HFF-Myc (cell line): ENCODE results near the gene RBM43.
"Not testable (repeated sequence)": the region's sequence is repeated elsewhere in the genome, so short reads cannot be mapped to it uniquely, and the experiment has no call there.

Source experiments
- DNase-seq: peaks from one replicate; pipeline ENCODE4 v3.0.0-alpha.2; 2011; ENCODE audit warnings: low read depth; ENCODE audit errors: extremely low read depth
- H3K4me3 ChIP-seq: replicated peaks from 2 replicates; pipeline ENCODE4 v1.5.1; 2011; ENCODE audit warnings: low read depth, mild to moderate bottlenecking, control low read depth, low read length
- TF ChIP-seq, protein P1 (sequence below): IDR thresholded peaks from 2 replicates; pipeline ENCODE4 v1.5.1; 2012; ENCODE audit warnings: mild to moderate bottlenecking, low read depth, low read length, control low read depth; ENCODE audit errors: missing control alignments

RBM43 gene

DNA sequence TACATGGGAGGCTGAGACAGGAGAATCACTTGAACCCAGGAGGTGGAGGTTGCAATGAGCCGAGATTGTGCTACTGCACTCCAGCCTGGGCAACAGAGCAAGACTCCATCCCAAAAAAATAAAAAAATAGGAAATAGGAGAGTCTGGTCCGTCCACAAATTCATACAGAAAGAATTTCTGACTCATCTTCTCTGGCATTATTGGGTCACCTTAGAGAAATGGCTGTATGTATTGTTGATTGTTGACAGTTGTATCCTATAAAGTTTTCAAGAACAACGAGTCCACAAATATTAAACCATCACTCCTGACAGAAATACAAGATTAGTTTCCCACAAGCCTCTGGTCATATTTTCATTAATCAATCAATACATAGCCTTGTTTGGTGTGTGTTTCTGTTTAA lies 20.4 kb downstream of the RBM43 start:
- TF ChIP-seq, protein P1, sequence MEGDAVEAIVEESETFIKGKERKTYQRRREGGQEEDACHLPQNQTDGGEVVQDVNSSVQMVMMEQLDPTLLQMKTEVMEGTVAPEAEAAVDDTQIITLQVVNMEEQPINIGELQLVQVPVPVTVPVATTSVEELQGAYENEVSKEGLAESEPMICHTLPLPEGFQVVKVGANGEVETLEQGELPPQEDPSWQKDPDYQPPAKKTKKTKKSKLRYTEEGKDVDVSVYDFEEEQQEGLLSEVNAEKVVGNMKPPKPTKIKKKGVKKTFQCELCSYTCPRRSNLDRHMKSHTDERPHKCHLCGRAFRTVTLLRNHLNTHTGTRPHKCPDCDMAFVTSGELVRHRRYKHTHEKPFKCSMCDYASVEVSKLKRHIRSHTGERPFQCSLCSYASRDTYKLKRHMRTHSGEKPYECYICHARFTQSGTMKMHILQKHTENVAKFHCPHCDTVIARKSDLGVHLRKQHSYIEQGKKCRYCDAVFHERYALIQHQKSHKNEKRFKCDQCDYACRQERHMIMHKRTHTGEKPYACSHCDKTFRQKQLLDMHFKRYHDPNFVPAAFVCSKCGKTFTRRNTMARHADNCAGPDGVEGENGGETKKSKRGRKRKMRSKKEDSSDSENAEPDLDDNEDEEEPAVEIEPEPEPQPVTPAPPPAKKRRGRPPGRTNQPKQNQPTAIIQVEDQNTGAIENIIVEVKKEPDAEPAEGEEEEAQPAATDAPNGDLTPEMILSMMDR, result no peak
- DNase-seq, result no peak
- no peak overlapping the region for H3K4me3 ChIP-seq

DNA sequence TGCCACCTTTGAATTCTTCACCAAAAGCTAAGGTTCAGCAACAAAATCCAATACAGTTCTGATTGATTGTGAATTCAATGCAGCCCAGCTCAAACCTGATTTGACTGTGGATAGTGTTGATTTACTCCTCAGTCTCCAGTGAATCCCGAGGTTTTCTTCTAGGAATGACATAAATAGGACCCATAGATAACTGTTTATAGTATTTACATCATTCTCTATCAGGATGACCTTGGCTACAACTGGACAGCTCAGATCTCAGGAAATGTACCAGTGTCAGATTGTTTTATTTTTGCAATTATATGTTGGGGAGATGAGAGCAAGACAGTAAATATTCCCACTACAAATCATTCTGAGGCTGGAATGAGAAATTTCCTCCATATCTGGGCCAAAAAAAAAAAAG lies 21.2 kb downstream of the RBM43 start:
- TF ChIP-seq, protein P1, result no peak
- no peak overlapping the region for H3K4me3 ChIP-seq
- no peak for DNase-seq

DNA sequence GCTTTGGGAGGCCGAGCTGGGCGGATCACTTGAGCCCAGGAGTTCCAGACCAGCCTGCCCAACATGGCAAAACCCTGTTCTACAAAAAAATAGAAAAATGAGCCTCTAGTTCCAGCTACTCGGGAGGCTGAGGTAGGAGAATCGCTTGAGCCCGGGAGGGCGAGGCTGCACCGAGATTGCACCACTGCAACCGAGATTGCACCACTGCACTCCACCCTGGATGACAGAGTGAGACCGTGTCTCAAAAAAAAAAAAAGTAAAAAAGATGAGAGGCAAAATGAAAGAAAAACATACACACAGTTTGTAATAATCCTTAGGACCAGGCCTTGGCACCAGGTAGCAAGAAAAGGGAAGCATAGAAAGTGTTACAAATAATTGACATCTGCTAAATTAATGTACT lies 22.0 kb downstream of the RBM43 start:
- H3K4me3 ChIP-seq, result no peak overlapping the region
- TF ChIP-seq, protein P1, result no peak
- DNase-seq, result no peak

DNA sequence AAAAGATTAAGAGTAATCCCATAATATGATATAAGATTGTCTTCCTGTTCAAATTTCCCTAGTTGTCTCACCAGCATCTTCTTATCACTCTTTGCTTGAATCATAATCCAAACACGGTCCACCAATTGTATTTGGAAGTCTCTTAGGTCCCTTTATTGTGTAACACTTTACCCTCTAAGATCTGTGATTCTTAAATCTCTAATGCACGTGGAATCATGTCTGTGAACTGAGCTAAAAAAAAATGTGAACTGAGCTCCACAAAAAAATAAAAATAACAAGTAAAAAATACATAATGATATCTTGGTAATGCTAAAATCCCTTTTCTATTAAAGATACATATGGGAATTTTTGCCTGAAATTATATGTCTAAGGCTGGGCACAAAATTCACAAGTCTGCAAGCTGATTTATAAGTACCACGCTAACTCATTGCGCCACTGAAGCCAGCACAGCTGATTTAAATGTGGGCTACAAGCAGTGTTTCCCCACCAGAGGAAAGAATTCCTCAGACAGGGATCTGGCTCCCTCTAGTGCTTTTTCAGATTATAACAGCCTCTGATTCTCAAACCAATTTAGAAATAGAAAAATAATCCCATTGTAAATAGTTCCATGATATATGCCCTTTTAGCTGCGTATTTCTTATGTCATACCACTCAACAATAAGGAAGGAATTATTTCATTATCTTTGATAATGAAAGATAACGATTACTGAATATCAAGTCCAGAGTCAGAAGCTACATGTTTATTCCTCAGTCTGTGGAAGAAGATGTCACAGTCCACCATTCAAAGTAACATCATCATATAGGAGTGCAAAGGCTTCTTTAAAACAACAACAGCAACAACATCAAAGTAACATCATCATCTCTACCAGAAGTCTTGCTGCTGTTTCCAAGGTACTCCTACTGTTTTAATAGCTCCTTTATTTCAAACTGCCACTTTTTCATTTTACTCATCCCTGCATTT lies 22.9 kb downstream of the RBM43 start:
- H3K4me3 ChIP-seq, result no peak overlapping the region
- TF ChIP-seq, protein P1, result peak; percentile 65
- DNase-seq, result no peak

DNA sequence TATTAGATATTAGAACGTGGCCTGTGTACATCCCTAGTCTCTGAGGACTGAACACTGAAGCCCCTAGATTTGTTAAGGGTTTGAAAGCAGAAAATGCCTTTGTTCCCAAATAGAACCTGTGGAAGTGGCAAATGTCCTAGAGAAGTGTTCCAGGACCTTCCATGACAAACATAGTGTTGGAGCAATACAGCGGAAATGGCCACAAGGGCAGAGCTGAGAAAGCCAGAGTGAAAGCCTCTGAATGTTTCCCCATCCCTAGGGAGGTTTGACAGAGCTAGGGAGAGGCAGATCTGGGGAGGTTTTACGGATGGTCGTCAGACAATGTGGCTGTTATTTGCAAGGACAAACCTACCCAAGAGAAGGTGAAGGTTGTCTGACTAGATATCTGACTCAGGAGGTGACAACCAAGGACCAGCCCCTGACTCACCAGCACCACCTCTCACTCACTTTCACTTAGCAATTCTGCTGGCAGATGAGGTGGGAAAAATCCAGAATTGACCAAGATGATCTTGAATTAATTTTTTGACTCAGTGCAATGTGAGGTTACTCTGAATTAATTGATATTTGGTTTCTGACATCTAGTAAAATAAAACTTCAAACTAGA lies 24.1 kb downstream of the RBM43 start:
- H3K4me3 ChIP-seq, result no peak overlapping the region
- DNase-seq, result no peak
- TF ChIP-seq, protein P1, result no peak

DNA sequence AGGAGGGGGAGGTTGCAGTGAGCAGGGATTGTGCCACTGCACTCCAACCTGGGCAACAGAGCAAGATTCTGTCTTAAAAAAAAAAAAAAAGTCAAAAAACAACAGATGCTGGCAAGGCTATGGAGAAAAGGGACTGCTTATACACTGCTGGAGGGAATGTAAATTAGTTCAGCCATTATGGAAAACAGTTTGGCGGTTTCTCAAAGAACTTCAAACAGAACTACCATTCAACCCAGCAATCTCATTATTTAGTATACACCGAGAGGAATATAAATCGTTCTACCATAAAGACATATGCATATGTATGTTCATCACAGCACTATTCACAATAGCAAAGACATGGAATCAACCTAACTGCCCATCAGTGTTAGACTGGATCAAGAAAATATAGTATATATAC lies 27.9 kb downstream of the RBM43 start:
- not testable (repeated sequence) for H3K4me3 ChIP-seq, DNase-seq

DNA sequence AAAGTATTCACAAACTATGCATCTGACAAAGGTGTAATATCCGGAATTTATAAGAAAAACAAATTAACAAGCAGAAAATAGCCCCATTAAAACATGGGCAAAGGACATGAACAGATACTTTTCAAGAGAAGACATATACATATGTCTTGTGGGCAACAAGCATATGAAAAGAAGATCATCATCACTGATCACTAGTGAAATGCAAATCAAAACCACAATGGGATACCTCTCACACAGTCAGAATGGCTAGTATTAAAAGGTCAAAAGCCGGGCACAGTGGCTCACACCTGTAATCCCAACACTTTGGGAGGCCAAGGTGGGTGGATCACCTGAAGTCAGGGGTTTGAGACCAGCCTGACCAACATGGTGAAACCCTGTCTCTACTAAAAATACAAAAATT lies 28.4 kb downstream of the RBM43 start:
- not testable (repeated sequence) for DNase-seq, H3K4me3 ChIP-seq

DNA sequence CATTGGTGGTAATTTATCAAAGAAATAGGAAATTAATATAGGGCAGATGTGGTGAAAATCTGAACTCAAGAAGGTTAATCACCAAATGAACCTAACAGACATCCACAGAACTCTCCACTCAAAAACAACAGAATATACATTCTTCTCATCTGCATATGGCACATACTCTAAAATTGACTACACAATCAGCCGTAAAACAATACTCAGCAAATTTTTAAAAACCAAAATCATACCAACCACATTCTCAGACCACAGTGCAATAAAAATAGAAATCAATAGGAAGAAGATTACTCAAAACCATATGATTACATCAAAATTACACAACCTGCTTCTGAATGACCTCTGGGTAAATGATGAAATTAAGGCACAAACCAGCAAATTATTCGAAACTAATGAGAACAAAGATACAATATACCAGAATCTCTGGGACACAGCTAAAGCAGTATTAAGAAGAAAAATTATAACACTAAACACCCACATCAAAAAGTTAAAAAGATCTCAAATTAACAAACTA lies 31.0 kb downstream of the RBM43 start:
- TF ChIP-seq, protein P1, result no peak
- no peak for DNase-seq
- H3K4me3 ChIP-seq, result no peak overlapping the region
